ENCODE data around the gene KXD1.

KXD1 gene

DNA sequence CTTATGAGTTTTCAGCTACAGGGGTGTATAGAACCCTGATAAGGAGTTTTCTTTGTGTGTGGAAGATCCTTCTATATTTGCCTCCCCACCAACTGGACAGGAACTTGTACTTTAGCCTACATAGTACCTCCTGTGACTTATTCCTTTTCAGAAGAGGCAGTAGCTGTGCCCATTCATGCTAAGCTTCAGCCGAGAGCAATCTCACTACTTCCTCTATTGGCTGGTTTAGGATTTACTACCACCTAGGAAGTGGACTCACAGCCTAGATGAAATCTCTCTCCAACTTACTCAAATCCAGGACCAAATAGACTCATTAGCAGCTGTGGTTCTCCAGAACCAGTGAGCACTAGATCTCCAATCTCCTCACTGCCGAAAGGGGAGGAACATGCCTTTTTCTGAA is 28.6 kb downstream of the KXD1 start:
- no peak for DNase-seq (ENCODE audit: low read depth)
- H3K4me3 ChIP-seq (ENCODE audit: low read length) = no peak overlapping the region
- TF ChIP-seq, protein P1, sequence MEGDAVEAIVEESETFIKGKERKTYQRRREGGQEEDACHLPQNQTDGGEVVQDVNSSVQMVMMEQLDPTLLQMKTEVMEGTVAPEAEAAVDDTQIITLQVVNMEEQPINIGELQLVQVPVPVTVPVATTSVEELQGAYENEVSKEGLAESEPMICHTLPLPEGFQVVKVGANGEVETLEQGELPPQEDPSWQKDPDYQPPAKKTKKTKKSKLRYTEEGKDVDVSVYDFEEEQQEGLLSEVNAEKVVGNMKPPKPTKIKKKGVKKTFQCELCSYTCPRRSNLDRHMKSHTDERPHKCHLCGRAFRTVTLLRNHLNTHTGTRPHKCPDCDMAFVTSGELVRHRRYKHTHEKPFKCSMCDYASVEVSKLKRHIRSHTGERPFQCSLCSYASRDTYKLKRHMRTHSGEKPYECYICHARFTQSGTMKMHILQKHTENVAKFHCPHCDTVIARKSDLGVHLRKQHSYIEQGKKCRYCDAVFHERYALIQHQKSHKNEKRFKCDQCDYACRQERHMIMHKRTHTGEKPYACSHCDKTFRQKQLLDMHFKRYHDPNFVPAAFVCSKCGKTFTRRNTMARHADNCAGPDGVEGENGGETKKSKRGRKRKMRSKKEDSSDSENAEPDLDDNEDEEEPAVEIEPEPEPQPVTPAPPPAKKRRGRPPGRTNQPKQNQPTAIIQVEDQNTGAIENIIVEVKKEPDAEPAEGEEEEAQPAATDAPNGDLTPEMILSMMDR (conservative IDR thresholded peaks at IDR 0.05; ENCODE audit: low read length) = no peak

DNA sequence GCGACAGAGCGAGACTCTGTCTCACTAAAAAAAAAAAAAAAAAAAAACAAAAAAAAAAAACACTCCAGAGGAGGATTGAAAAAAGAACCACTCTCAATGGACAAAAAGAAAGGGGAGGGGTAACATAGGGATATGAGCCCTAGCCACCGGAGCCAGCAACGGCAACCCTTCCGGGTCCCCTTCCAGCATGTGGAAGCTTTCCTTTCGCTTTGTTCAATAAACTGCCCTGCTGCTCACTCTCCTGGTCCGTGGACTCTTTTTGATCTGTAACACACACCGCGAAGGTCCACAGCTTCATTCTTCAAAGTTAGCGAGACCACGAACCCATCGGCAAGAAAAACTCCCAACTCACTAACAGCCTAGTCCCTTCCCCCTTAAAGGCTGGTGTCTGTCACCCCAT is 29.9 kb downstream of the KXD1 start:
- H3K4me3 ChIP-seq (ENCODE audit: low read length) = no peak overlapping the region
- TF ChIP-seq, protein P1 (conservative IDR thresholded peaks at IDR 0.05; ENCODE audit: low read length) = no peak
- no peak for DNase-seq (ENCODE audit: low read depth)

DNA sequence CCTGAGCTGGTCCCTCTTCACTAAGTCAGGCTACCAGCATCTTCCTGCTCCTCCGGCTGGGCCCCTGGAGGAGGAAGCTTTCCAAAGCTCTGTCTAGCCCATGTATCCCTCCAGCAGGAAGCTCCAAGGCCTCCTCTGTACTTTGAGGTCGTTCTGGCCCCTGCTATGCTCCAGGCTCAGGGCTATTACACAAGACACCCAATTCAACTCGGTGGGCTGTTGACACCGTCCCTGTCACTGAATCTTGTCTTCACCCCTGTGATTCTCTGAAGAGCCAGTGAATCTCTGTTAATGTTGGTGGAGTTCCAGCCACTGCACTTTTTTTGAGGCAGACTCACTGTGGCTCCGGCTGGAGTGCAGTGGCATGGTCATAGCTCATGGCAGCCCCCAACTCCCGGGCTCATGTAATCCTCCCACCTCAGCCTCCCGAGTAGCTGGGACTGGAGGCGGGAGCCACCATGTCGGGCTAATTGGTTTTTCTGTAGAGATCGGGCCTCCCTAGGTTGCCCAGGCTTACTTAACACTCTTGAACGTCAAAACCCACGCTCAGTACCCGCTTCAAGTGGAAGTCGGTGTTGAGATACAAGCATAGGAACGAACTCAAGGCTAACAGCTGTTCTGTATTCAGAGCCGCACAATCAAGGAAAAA is 30.4 kb downstream of the KXD1 start:
- DNase-seq (ENCODE audit: low read depth) = no peak
- TF ChIP-seq, protein P1 (conservative IDR thresholded peaks at IDR 0.05; ENCODE audit: low read length) = no peak
- peak overlapping the region; percentile 76 for H3K4me3 ChIP-seq (ENCODE audit: low read length)

DNA sequence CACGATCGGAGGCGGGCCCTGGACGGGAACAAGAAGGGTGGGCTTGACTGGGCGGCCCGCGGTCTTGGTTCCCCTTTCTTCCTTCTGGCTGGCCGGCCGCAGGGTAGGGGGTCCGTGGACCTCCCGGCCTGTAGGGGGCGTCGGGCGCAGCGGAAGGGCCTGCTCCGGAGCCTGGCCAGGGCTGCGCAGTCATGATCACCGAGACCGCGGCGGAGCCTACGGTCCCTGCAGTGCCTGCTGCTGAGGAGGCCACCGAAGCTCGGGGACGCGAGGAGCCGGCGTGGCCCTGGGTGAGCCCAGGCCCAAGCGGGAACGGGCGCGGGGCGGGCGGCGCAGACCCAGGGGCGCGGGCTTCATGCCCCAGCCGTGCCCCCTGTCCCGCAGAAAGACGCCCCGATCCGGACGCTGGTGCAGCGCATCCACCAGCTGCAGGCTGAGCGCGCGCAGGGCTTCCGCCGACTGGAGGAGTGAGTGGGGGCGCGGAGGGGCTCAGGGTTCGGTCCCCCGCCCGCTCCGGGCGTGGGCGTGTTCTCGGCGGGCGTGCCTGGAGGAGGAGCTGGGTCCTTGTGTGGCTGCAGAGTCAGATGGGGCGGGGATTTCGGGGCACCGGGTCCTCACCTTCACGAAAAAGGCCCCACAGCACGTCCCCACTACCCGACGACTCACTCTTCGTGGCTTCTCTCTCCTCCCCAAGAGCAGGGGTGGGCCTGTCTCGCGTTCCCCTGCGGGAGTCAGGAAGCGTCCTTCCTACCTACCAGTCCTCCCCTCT is 31.1 kb downstream of the KXD1 start, which contains the start of gene REX1BD:
Gene REX1BD, plus strand, starts transcription at position 188 of the 769 bp plus-strand sequence. Its CDS starts 4 bp downstream, at position 192.
- peak; percentile 76 for DNase-seq (ENCODE audit: low read depth)
- H3K4me3 ChIP-seq (ENCODE audit: low read length) = peak within 1 kb of the TSS; percentile 76
- TF ChIP-seq, protein P1 (conservative IDR thresholded peaks at IDR 0.05; ENCODE audit: low read length) = peak; percentile 63

DNA sequence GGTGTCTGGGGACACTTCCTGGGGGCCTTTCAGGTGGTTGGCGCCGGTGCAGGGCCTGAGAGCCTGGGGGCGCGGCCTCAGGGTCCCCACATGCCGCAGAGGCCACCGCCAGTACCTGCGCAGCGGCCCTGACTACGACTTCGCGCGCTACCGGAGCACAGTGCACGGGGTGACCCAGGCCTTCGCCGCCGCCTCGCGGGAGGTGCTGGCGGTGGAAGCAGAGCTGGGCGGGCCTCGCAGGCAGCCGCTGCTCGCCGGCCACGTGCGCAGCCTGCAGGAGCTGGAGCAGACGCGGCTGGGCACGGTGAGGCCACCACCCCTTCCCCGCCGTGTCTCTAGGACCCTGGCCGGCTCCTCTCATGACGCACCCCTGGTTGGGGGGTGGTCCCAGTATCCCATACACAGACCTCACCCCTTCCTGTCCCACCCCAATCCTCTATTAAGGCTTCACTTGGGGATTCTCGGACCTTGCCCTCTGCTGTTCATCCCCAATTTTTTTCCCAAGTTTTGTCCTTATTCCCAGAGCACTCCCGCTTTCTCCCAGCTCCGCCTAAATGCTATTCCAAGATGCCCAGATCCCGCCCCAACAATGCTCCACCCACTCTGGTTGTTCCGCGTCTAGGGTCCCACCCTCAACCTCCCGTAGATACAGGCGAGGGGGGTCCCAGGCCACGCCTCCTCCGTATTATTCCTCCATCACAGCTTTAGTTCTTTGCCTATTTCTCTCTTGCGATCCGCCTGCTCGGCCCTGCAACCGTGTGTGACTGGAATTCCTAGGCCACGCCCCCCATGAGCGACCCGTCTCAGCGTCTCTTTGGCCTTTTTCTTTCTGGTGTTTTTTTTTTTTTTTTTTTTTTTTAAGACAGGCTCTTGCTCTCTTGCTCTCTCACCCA is 32.0 kb downstream of the KXD1 start:
- TF ChIP-seq, protein P1 (conservative IDR thresholded peaks at IDR 0.05; ENCODE audit: low read length) = 0 out of 2 replicates have a peak, but pooled peaks have one; percentile 1
- DNase-seq (ENCODE audit: low read depth) = peak; percentile 52

DNA sequence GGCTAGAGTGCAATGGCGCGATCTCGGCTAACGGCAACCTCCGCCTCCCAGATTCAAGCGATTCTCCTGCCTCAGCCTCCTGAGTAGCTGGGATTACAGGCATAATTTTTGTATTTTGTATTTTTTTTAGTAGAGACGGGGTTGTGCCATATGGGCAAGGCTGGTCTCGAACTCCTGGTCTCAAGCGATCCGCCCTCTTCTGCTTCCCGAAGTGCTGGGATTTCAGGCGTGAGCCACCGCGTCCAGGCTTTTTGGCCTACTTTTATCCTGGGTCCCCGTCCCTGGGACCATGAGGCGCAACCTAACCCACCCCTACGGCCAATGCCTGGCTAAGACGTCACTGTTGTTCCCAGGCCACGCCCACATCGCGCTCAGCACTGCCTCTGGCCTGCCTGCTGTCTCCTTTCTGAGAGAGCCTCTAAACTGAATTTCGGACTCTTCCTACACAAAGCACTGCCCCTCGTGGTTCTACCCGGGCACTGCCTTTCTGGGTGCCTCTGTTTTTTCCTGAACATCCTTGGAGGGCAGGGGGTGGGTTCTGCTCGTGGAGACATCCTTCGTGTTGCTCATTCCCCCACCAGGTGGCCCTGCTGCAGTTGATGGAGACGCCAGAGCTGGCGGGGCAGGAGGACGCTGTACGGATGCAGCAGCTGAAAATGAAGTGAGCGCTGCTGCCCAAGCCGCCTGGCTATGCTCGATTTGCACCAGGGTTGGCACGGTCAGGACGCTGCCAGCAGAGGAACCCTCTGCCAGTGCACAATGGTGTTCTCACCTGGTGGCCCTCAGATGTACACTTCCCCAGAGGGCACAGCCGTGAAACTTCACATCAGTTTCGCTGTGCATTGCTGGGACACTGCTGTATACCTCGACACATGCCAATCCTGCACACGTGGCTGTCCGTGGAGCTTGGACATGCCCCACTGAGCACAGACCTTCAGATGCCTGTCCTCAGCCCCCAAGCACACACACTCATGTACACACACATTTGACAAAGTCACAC is 32.9 kb downstream of the KXD1 start:
- no peak overlapping the region; the same call in 1 of the 2 replicates for H3K4me3 ChIP-seq (ENCODE audit: low read length)

More for the DNA sequence above, 32.0 kb downstream of the KXD1 start:
- peak overlapping the region; percentile 76 for H3K4me3 ChIP-seq (ENCODE audit: low read length)

More for the DNA sequence above, 32.9 kb downstream of the KXD1 start:
- DNase-seq (ENCODE audit: low read depth) = peak; percentile 18
- TF ChIP-seq, protein P1 (conservative IDR thresholded peaks at IDR 0.05; ENCODE audit: low read length) = peak; percentile 19; the same call in 1 of the 2 replicates

Measured in AG10803 (cell line).